T-helper 2 cell treated with Interferon-gamma antibody and Interleukin-4, amounts not matched to agents 5 μg/mL and 100 μg/mL, for 36 hours (primary cell): ENCODE data around the gene MYF5.

Experiments
- DNase-seq: peaks from one replicate; pipeline ENCODE4 v3.0.0; 2021; ENCODE audit warnings: low spot score
- H3K27ac Mint-ChIP-seq: one replicate; pipeline ENCODE4 v1.8.0; 2021; ENCODE audit warnings: mild to moderate bottlenecking, mixed read lengths
- H3K27me3 Mint-ChIP-seq: one replicate; pipeline ENCODE4 v1.8.0; 2021; ENCODE audit warnings: low read depth, mixed read lengths
- H3K36me3 Mint-ChIP-seq: one replicate; pipeline ENCODE4 v1.8.0; 2021; ENCODE audit warnings: low read depth, mixed read lengths
- H3K4me1 Mint-ChIP-seq: one replicate; pipeline ENCODE4 v1.8.0; 2021; ENCODE audit warnings: low read depth, mixed read lengths
- H3K4me3 Mint-ChIP-seq: one replicate; pipeline ENCODE4 v1.8.0; 2022; ENCODE audit warnings: mild to moderate bottlenecking, moderate library complexity, mixed read lengths
- H3K9me3 Mint-ChIP-seq: one replicate; pipeline ENCODE4 v1.8.0; 2021; ENCODE audit warnings: mixed read lengths

The MYF5 gene

GRCh38 chr12:80712866-80713265 is 3.8 kb upstream of the MYF5 start:
- Mint-ChIP-seq H3K4me1 (peaks cover 3% of the 10 kb centered on the region), H3K27me3 (peaks cover 69% of the 10 kb centered on the region)

GRCh38 chr12:80713419-80713818 is 3.3 kb upstream of the MYF5 start:
- DNase-seq, result no peak
- Mint-ChIP-seq H3K27me3 (peaks cover 68% of the 10 kb centered on the region), H3K27ac (no peak overlapping the region), H3K9me3 (no peaks in the 10 kb centered on the region), H3K4me3 (no peak overlapping the region), H3K36me3 (no peaks in the 10 kb centered on the region), H3K4me1 (peaks cover 2% of the 10 kb centered on the region)

More at GRCh38 chr12:80712866-80713265, 3.8 kb upstream of the MYF5 start:
- no peaks in the 10 kb centered on the region for H3K9me3 Mint-ChIP-seq
- no peak for DNase-seq
- no peak overlapping the region for H3K27ac Mint-ChIP-seq
- no peak overlapping the region for H3K4me3 Mint-ChIP-seq
- H3K36me3 Mint-ChIP-seq, result no peaks in the 10 kb centered on the region

GRCh38 chr12:80714055-80714454 is 2.7 kb upstream of the MYF5 start:
- H3K27ac Mint-ChIP-seq, result no peak overlapping the region
- DNase-seq, result no peak
- H3K27me3 Mint-ChIP-seq, result peaks cover 67% of the 10 kb centered on the region
- H3K4me1 Mint-ChIP-seq, result peaks cover 2% of the 10 kb centered on the region
- no peaks in the 10 kb centered on the region for H3K36me3 Mint-ChIP-seq
- no peak overlapping the region for H3K4me3 Mint-ChIP-seq
- H3K9me3 Mint-ChIP-seq, result no peaks in the 10 kb centered on the region

GRCh38 chr12:80714846-80715245 is 1.9 kb upstream of the MYF5 start:
- H3K27ac Mint-ChIP-seq, result no peak overlapping the region

GRCh38 chr12:80715713-80716249 is 931 bp upstream of the MYF5 start:
- H3K36me3 Mint-ChIP-seq, result no peaks in the 10 kb centered on the region
- H3K27ac Mint-ChIP-seq, result no peak overlapping the region
- DNase-seq, result no peak
- peaks cover 51% of the 10 kb centered on the region for H3K27me3 Mint-ChIP-seq
- H3K9me3 Mint-ChIP-seq, result no peaks in the 10 kb centered on the region
- no peak overlapping the region for H3K4me3 Mint-ChIP-seq
- H3K4me1 Mint-ChIP-seq, result no peaks in the 10 kb centered on the region

More at GRCh38 chr12:80714846-80715245, 1.9 kb upstream of the MYF5 start:
- peaks cover 60% of the 10 kb centered on the region for H3K27me3 Mint-ChIP-seq
- no peak for DNase-seq
- H3K4me1 Mint-ChIP-seq, result peaks cover 2% of the 10 kb centered on the region
- H3K9me3 Mint-ChIP-seq, result no peaks in the 10 kb centered on the region
- no peaks in the 10 kb centered on the region for H3K36me3 Mint-ChIP-seq
- H3K4me3 Mint-ChIP-seq, result no peak overlapping the region

GRCh38 chr12:80717856-80718255 is 1.1 kb downstream of the MYF5 start:
- DNase-seq, result no peak
- no peak overlapping the region for H3K27ac Mint-ChIP-seq
- no peak overlapping the region for H3K4me3 Mint-ChIP-seq
- H3K27me3 Mint-ChIP-seq, result peaks cover 45% of the 10 kb centered on the region
- H3K36me3 Mint-ChIP-seq, result no peaks in the 10 kb centered on the region
- no peaks in the 10 kb centered on the region for H3K4me1 Mint-ChIP-seq
- H3K9me3 Mint-ChIP-seq, result no peaks in the 10 kb centered on the region

GRCh38 chr12:80720516-80720915 is 3.8 kb downstream of the MYF5 start:
- Mint-ChIP-seq H3K9me3 (no peaks in the 10 kb centered on the region), H3K4me1 (no peaks in the 10 kb centered on the region), H3K27ac (no peak overlapping the region), H3K27me3 (peaks cover 23% of the 10 kb centered on the region), H3K4me3 (no peak overlapping the region), H3K36me3 (no peaks in the 10 kb centered on the region)
- DNase-seq, result no peak

GRCh38 chr12:80721326-80721725 is 4.6 kb downstream of the MYF5 start:
- Mint-ChIP-seq H3K27ac (no peak overlapping the region), H3K4me1 (no peaks in the 10 kb centered on the region), H3K36me3 (no peaks in the 10 kb centered on the region), H3K9me3 (no peaks in the 10 kb centered on the region), H3K27me3 (peaks cover 15% of the 10 kb centered on the region), H3K4me3 (no peak overlapping the region)
- DNase-seq, result no peak

- no peaks in the 10 kb centered on the region for H3K36me3 Mint-ChIP-seq
- no peak overlapping the region for H3K4me3 Mint-ChIP-seq
- no peaks in the 10 kb centered on the region for H3K27me3 Mint-ChIP-seq
- H3K9me3 Mint-ChIP-seq, result no peaks in the 10 kb centered on the region
- H3K4me1 Mint-ChIP-seq, result no peaks in the 10 kb centered on the region
- DNase-seq, result no peak
- no peak overlapping the region for H3K27ac Mint-ChIP-seq
Observed at GRCh38 chr12:80745851-80746505, 29.3 kb downstream of the MYF5 start.

GRCh38 chr12:80747800-80748199 is 31.1 kb downstream of the MYF5 start:
- H3K4me1 Mint-ChIP-seq, result no peaks in the 10 kb centered on the region
- no peaks in the 10 kb centered on the region for H3K36me3 Mint-ChIP-seq
- no peaks in the 10 kb centered on the region for H3K27me3 Mint-ChIP-seq
- H3K27ac Mint-ChIP-seq, result no peak overlapping the region
- no peaks in the 10 kb centered on the region for H3K9me3 Mint-ChIP-seq
- no peak for DNase-seq
- H3K4me3 Mint-ChIP-seq, result no peak overlapping the region

- no peak for DNase-seq
- H3K27ac Mint-ChIP-seq, result no peak overlapping the region
- H3K4me1 Mint-ChIP-seq, result no peaks in the 10 kb centered on the region
- no peaks in the 10 kb centered on the region for H3K9me3 Mint-ChIP-seq
- H3K27me3 Mint-ChIP-seq, result no peaks in the 10 kb centered on the region
- no peak overlapping the region for H3K4me3 Mint-ChIP-seq
- H3K36me3 Mint-ChIP-seq, result no peaks in the 10 kb centered on the region
Observed at GRCh38 chr12:80749456-80749855, 32.7 kb downstream of the MYF5 start.

GRCh38 chr12:80752464-80752863 is 35.8 kb downstream of the MYF5 start:
- Mint-ChIP-seq H3K9me3 (no peaks in the 10 kb centered on the region), H3K27me3 (no peaks in the 10 kb centered on the region), H3K36me3 (no peaks in the 10 kb centered on the region), H3K27ac (no peak overlapping the region), H3K4me3 (no peak overlapping the region), H3K4me1 (no peaks in the 10 kb centered on the region)
- no peak for DNase-seq

GRCh38 chr12:80754274-80754673 is 37.6 kb downstream of the MYF5 start:
- Mint-ChIP-seq H3K27me3 (no peaks in the 10 kb centered on the region), H3K36me3 (no peaks in the 10 kb centered on the region), H3K27ac (no peak overlapping the region), H3K4me1 (no peaks in the 10 kb centered on the region), H3K9me3 (no peaks in the 10 kb centered on the region), H3K4me3 (no peak overlapping the region)
- no peak for DNase-seq

- Mint-ChIP-seq H3K4me3 (no peak overlapping the region), H3K4me1 (no peaks in the 10 kb centered on the region), H3K36me3 (no peaks in the 10 kb centered on the region), H3K9me3 (no peaks in the 10 kb centered on the region), H3K27me3 (no peaks in the 10 kb centered on the region), H3K27ac (no peak overlapping the region)
- no peak for DNase-seq
Observed at GRCh38 chr12:80756875-80757274, 40.2 kb downstream of the MYF5 start.

- Mint-ChIP-seq H3K9me3 (no peaks in the 10 kb centered on the region), H3K36me3 (no peaks in the 10 kb centered on the region), H3K27me3 (no peaks in the 10 kb centered on the region), H3K4me1 (no peaks in the 10 kb centered on the region), H3K4me3 (no peak overlapping the region), H3K27ac (no peak overlapping the region)
- DNase-seq, result no peak
Observed at GRCh38 chr12:80761838-80762237, 45.1 kb downstream of the MYF5 start.
